Hematopoietic multipotent progenitor cell treated with erythropoietin and hydrocortisone succinate and interleukin-3 and kit ligand, for 15 days (in vitro differentiated cells): ENCODE measurements around the gene SCGB3A1.

Experiments used
- DNase-seq: peaks from one replicate; pipeline ENCODE4 v3.0.0-alpha.2; 2015; ENCODE audit warnings: low spot score

The SCGB3A1 gene

GRCh38 chr5:180604271-180604670 is 13.0 kb upstream of the SCGB3A1 start:
- no peak for DNase-seq

GRCh38 chr5:180603076-180603594 is 11.8 kb upstream of the SCGB3A1 start:
- DNase-seq, result no peak

- DNase-seq, result no peak
Measured at GRCh38 chr5:180602481-180603075, 11.3 kb upstream of the SCGB3A1 start.

- DNase-seq, result no peak
Measured at GRCh38 chr5:180601591-180602480, 10.5 kb upstream of the SCGB3A1 start.

GRCh38 chr5:180600554-180601041 is 9.3 kb upstream of the SCGB3A1 start:
- no peak for DNase-seq

GRCh38 chr5:180599981-180600553 is 8.8 kb upstream of the SCGB3A1 start:
- no peak for DNase-seq

- no peak for DNase-seq
Measured at GRCh38 chr5:180599590-180599914, 8.3 kb upstream of the SCGB3A1 start.

- DNase-seq, result no peak
Measured at GRCh38 chr5:180598797-180599589, 7.7 kb upstream of the SCGB3A1 start.

- DNase-seq, result no peak
Measured at GRCh38 chr5:180598316-180598701, 7.0 kb upstream of the SCGB3A1 start.

- DNase-seq, result no peak
Measured at GRCh38 chr5:180596668-180597231, 5.5 kb upstream of the SCGB3A1 start.

GRCh38 chr5:180596115-180596667 is 4.9 kb upstream of the SCGB3A1 start:
- no peak for DNase-seq

- no peak for DNase-seq
Measured at GRCh38 chr5:180595381-180596114, 4.2 kb upstream of the SCGB3A1 start.

GRCh38 chr5:180595046-180595379 is 3.7 kb upstream of the SCGB3A1 start:
- DNase-seq, result no peak

- no peak for DNase-seq
Measured at GRCh38 chr5:180594311-180595045, 3.2 kb upstream of the SCGB3A1 start.

GRCh38 chr5:180593446-180594206 is 2.3 kb upstream of the SCGB3A1 start:
- DNase-seq, result no peak

- no peak for DNase-seq
Measured at GRCh38 chr5:180592176-180592575, 877 bp upstream of the SCGB3A1 start.

- no peak for DNase-seq
Measured at GRCh38 chr5:180590543-180591310, 572 bp downstream of the SCGB3A1 start.

GRCh38 chr5:180589771-180590542 is 1.3 kb downstream of the SCGB3A1 start:
- DNase-seq, result no peak
